ENCODE data around the gene GSK3B.
A peak's percentile ranks its signal among the peaks of the same experiment; 100 is the strongest.

The GSK3B gene

GRCh38 chr3:120093911-120094775 lies at the start of gene GSK3B:
Gene GSK3B, minus strand, starts transcription at chr3:120094447. Its CDS starts 1,013 bp downstream, at chr3:120093434.
- H3K27me3 ChIP-seq (ENCODE audit: control insufficient read depth, insufficient read depth, low read length), result no peaks in the 10 kb centered on the region
- H3K9ac ChIP-seq (ENCODE audit: low read length), result peak within 1 kb of the TSS; percentile 97
- H3K4me1 ChIP-seq (ENCODE audit: control insufficient read depth, insufficient read depth, low read length), result peaks cover 12% of the 10 kb centered on the region
- H3K4me3 ChIP-seq (ENCODE audit: low read length), result peak within 1 kb of the TSS; percentile 65
- H3K9me3 ChIP-seq (ENCODE audit: control insufficient read depth, low read length), result no peaks in the 10 kb centered on the region
- H3K36me3 ChIP-seq (ENCODE audit: control insufficient read depth, insufficient read depth, low read length), result no peaks in the 10 kb centered on the region

- H3K4me1 ChIP-seq (ENCODE audit: control insufficient read depth, insufficient read depth, low read length), result peaks cover 17% of the 10 kb centered on the region
- no peaks in the 10 kb centered on the region for H3K27me3 ChIP-seq (ENCODE audit: control insufficient read depth, insufficient read depth, low read length)
- H3K9me3 ChIP-seq (ENCODE audit: control insufficient read depth, low read length), result no peaks in the 10 kb centered on the region
- H3K36me3 ChIP-seq (ENCODE audit: control insufficient read depth, insufficient read depth, low read length), result no peaks in the 10 kb centered on the region
- H3K4me3 ChIP-seq (ENCODE audit: low read length), result no peak overlapping the region
- no peak overlapping the region for H3K9ac ChIP-seq (ENCODE audit: low read length)
Observed at GRCh38 chr3:120143676-120144075, 49.4 kb upstream of the GSK3B start.

GRCh38 chr3:120142236-120142635 lies 48.0 kb upstream of the GSK3B start:
- Histone ChIP-seq H3K4me3 (ENCODE audit: low read length) (no peak overlapping the region), H3K36me3 (ENCODE audit: control insufficient read depth, insufficient read depth, low read length) (no peaks in the 10 kb centered on the region), H3K9me3 (ENCODE audit: control insufficient read depth, low read length) (no peaks in the 10 kb centered on the region), H3K9ac (ENCODE audit: low read length) (no peak overlapping the region), H3K27me3 (ENCODE audit: control insufficient read depth, insufficient read depth, low read length) (no peaks in the 10 kb centered on the region), H3K4me1 (ENCODE audit: control insufficient read depth, insufficient read depth, low read length) (peaks cover 8% of the 10 kb centered on the region)

DNA sequence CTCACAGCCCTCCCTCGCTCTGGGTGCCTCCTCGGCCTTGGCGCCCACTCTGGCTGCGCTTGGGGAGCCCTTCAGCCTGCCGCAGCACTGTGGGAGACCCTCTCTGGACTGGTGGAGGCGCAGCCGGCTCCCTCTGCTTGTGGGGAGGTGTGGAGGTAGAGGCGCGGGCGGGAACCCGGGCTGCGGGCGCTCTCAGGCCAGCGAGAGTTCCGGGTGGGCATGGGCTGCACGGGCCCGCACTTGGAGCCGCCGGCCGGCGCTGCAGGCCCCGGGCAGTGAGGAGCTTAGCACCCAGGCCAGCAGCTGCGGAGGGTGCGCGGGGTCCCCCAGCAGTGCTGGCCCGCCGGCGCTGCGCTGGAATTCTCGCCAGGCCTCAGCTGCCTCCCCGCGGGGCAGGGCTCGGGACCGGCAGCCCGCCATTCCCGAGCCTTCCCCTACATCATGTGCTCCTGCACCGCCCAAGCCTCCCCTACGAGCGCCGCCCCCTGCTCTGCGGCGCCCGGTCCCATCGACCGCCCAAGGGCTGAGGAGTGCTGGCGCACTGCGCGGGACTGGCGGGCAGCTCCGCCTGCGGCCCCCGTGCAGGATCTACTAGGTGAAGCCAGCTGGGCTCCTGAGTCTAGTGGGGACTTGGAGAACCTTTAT lies 46.0 kb upstream of the GSK3B start:
- Histone ChIP-seq H3K4me3 (ENCODE audit: low read length) (no peak overlapping the region), H3K9me3 (ENCODE audit: control insufficient read depth, low read length) (no peaks in the 10 kb centered on the region), H3K9ac (ENCODE audit: low read length) (no peak overlapping the region), H3K36me3 (ENCODE audit: control insufficient read depth, insufficient read depth, low read length) (no peaks in the 10 kb centered on the region), H3K4me1 (ENCODE audit: control insufficient read depth, insufficient read depth, low read length) (no peaks in the 10 kb centered on the region), H3K27me3 (ENCODE audit: control insufficient read depth, insufficient read depth, low read length) (no peaks in the 10 kb centered on the region)

GRCh38 chr3:120139140-120139539 lies 44.9 kb upstream of the GSK3B start:
- H3K9ac ChIP-seq (ENCODE audit: low read length), result no peak overlapping the region
- H3K4me1 ChIP-seq (ENCODE audit: control insufficient read depth, insufficient read depth, low read length), result no peaks in the 10 kb centered on the region

DNA sequence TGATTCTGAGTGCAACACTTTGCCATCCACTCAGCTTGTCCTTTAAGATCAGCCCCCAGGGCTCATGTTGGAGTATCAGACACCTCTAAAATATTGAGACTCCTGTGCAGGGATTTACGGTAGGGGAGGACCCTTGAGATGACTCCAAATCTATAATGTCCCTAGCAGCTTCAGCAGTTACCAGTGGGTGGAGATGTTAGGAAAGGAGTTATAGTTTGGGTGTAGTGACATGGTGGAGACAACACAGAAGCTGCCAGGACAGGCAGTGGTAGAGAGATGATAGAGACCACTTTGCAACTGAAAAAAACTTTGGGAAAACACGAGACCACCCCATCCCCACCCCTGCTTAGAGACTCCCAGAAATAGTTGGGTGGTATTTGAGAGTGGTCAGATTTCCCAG lies 43.3 kb upstream of the GSK3B start:
- Histone ChIP-seq H3K9me3 (ENCODE audit: control insufficient read depth, low read length) (no peaks in the 10 kb centered on the region), H3K36me3 (ENCODE audit: control insufficient read depth, insufficient read depth, low read length) (no peaks in the 10 kb centered on the region), H3K4me3 (ENCODE audit: low read length) (no peak overlapping the region), H3K27me3 (ENCODE audit: control insufficient read depth, insufficient read depth, low read length) (no peaks in the 10 kb centered on the region), H3K9ac (ENCODE audit: low read length) (no peak overlapping the region), H3K4me1 (ENCODE audit: control insufficient read depth, insufficient read depth, low read length) (no peaks in the 10 kb centered on the region)

More at GRCh38 chr3:120139140-120139539, 44.9 kb upstream of the GSK3B start:
- no peaks in the 10 kb centered on the region for H3K36me3 ChIP-seq (ENCODE audit: control insufficient read depth, insufficient read depth, low read length)
- H3K27me3 ChIP-seq (ENCODE audit: control insufficient read depth, insufficient read depth, low read length), result no peaks in the 10 kb centered on the region
- no peak overlapping the region for H3K4me3 ChIP-seq (ENCODE audit: low read length)
- no peaks in the 10 kb centered on the region for H3K9me3 ChIP-seq (ENCODE audit: control insufficient read depth, low read length)

DNA sequence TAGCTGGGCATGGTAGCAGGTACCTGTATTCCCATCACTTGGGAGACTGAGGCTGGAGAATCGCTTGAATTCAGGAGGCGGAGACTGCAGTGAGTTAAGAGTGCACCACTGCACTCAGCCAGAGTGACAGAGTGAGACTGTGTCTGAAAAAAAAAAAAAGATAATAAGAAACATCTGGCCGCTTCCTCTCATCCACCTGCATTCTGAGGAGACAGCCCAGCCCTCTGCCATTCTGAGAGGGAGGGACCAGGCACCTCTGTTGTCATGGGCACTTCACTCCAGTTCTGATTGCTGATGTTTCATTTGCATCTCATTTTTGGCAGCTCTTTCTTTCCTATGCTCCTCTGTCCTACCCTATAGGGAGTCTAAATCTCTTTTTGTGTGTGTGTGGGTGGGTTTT lies 36.4 kb upstream of the GSK3B start:
- H3K36me3 ChIP-seq (ENCODE audit: control insufficient read depth, insufficient read depth, low read length), result no peaks in the 10 kb centered on the region
- no peaks in the 10 kb centered on the region for H3K4me1 ChIP-seq (ENCODE audit: control insufficient read depth, insufficient read depth, low read length)
- H3K27me3 ChIP-seq (ENCODE audit: control insufficient read depth, insufficient read depth, low read length), result no peaks in the 10 kb centered on the region
- no peak overlapping the region for H3K9ac ChIP-seq (ENCODE audit: low read length)
- no peak overlapping the region for H3K4me3 ChIP-seq (ENCODE audit: low read length)
- no peaks in the 10 kb centered on the region for H3K9me3 ChIP-seq (ENCODE audit: control insufficient read depth, low read length)

- no peaks in the 10 kb centered on the region for H3K36me3 ChIP-seq (ENCODE audit: control insufficient read depth, insufficient read depth, low read length)
- H3K4me1 ChIP-seq (ENCODE audit: control insufficient read depth, insufficient read depth, low read length), result no peaks in the 10 kb centered on the region
- no peak overlapping the region for H3K9ac ChIP-seq (ENCODE audit: low read length)
- no peak overlapping the region for H3K4me3 ChIP-seq (ENCODE audit: low read length)
- H3K9me3 ChIP-seq (ENCODE audit: control insufficient read depth, low read length), result no peaks in the 10 kb centered on the region
- no peaks in the 10 kb centered on the region for H3K27me3 ChIP-seq (ENCODE audit: control insufficient read depth, insufficient read depth, low read length)
Observed at GRCh38 chr3:120129718-120130513, 35.7 kb upstream of the GSK3B start.

DNA sequence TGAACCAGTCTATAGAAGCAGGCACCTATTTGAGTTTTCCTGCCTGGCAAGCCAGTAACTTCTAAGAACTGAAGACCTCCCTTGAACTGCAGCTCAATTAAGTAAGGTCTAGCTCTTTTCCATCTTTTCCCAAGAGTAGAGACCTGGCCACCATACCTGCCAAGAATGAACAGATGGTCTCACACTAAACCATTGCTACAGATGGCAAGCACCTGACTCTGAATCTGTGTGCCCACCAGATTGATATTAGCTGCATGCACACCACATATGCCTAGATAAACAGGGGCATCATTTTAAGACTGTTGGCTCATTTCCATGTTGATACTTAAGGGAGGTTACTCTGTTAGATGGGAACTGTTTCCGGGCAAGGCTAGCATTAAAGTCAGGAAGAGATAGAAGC lies 34.8 kb upstream of the GSK3B start:
- H3K9ac ChIP-seq (ENCODE audit: low read length), result no peak overlapping the region
- H3K4me1 ChIP-seq (ENCODE audit: control insufficient read depth, insufficient read depth, low read length), result no peaks in the 10 kb centered on the region
- H3K36me3 ChIP-seq (ENCODE audit: control insufficient read depth, insufficient read depth, low read length), result no peaks in the 10 kb centered on the region
- no peaks in the 10 kb centered on the region for H3K27me3 ChIP-seq (ENCODE audit: control insufficient read depth, insufficient read depth, low read length)
- H3K9me3 ChIP-seq (ENCODE audit: control insufficient read depth, low read length), result no peaks in the 10 kb centered on the region
- H3K4me3 ChIP-seq (ENCODE audit: low read length), result no peak overlapping the region

GRCh38 chr3:120125992-120126391 lies 31.7 kb upstream of the GSK3B start:
- no peaks in the 10 kb centered on the region for H3K9me3 ChIP-seq (ENCODE audit: control insufficient read depth, low read length)
- no peaks in the 10 kb centered on the region for H3K27me3 ChIP-seq (ENCODE audit: control insufficient read depth, insufficient read depth, low read length)
- no peak overlapping the region for H3K9ac ChIP-seq (ENCODE audit: low read length)
- no peaks in the 10 kb centered on the region for H3K4me1 ChIP-seq (ENCODE audit: control insufficient read depth, insufficient read depth, low read length)
- no peaks in the 10 kb centered on the region for H3K36me3 ChIP-seq (ENCODE audit: control insufficient read depth, insufficient read depth, low read length)
- H3K4me3 ChIP-seq (ENCODE audit: low read length), result no peak overlapping the region

- no peak overlapping the region for H3K9ac ChIP-seq (ENCODE audit: low read length)
- H3K9me3 ChIP-seq (ENCODE audit: control insufficient read depth, low read length), result no peaks in the 10 kb centered on the region
- no peaks in the 10 kb centered on the region for H3K27me3 ChIP-seq (ENCODE audit: control insufficient read depth, insufficient read depth, low read length)
- no peaks in the 10 kb centered on the region for H3K36me3 ChIP-seq (ENCODE audit: control insufficient read depth, insufficient read depth, low read length)
- H3K4me3 ChIP-seq (ENCODE audit: low read length), result no peak overlapping the region
- H3K4me1 ChIP-seq (ENCODE audit: control insufficient read depth, insufficient read depth, low read length), result no peaks in the 10 kb centered on the region
Observed at GRCh38 chr3:120119846-120120510, 25.7 kb upstream of the GSK3B start.
